ENCODE results near the gene CDH7.
A peak's percentile ranks its signal among the peaks of the same experiment; 100 is the strongest.

Gene CDH7

GRCh38 chr18:65750389-65751154 lies at the start of gene CDH7:
TSS of gene CDH7 (plus strand) at chr18:65751012. CDS start at chr18:65762843, 11,831 bp downstream.
- no peak for DNase-seq (ENCODE audit: low spot score)

- no peak for DNase-seq (ENCODE audit: low spot score)
Measured at GRCh38 chr18:65704046-65704445, 46.8 kb upstream of the CDH7 start.

GRCh38 chr18:65706646-65707045 lies 44.2 kb upstream of the CDH7 start:
- no peak for DNase-seq (ENCODE audit: low spot score)

- no peak for DNase-seq (ENCODE audit: low spot score)
Measured at GRCh38 chr18:65711493-65711892, 39.3 kb upstream of the CDH7 start.

- no peak for DNase-seq (ENCODE audit: low spot score)
Measured at GRCh38 chr18:65721619-65722018, 29.2 kb upstream of the CDH7 start.

GRCh38 chr18:65725251-65726050 lies 25.4 kb upstream of the CDH7 start:
- DNase-seq (ENCODE audit: low spot score): no peak

GRCh38 chr18:65735155-65735554 lies 15.7 kb upstream of the CDH7 start:
- no peak for DNase-seq (ENCODE audit: low spot score)

GRCh38 chr18:65737471-65737955 lies 13.3 kb upstream of the CDH7 start:
- DNase-seq (ENCODE audit: low spot score): no peak

- DNase-seq (ENCODE audit: low spot score): no peak
Measured at GRCh38 chr18:65746936-65747335, 3.9 kb upstream of the CDH7 start.

GRCh38 chr18:65748321-65748720 lies 2.5 kb upstream of the CDH7 start:
- DNase-seq (ENCODE audit: low spot score): no peak

GRCh38 chr18:65749841-65750240 lies 971 bp upstream of the CDH7 start:
- DNase-seq (ENCODE audit: low spot score): no peak

- DNase-seq (ENCODE audit: low spot score): no peak
Measured at GRCh38 chr18:65751155-65752085, 608 bp downstream of the CDH7 start.

- DNase-seq (ENCODE audit: low spot score): no peak
Measured at GRCh38 chr18:65752625-65753325, 2.0 kb downstream of the CDH7 start.

- peak; percentile 1 for DNase-seq (ENCODE audit: low spot score)
Measured at GRCh38 chr18:65753520-65753919, 2.7 kb downstream of the CDH7 start.

- no peak for DNase-seq (ENCODE audit: low spot score)
Measured at GRCh38 chr18:65754121-65754520, 3.3 kb downstream of the CDH7 start.

- no peak for DNase-seq (ENCODE audit: low spot score)
Measured at GRCh38 chr18:65755616-65756015, 4.8 kb downstream of the CDH7 start.

GRCh38 chr18:65760457-65760856 lies 9.6 kb downstream of the CDH7 start:
- no peak for DNase-seq (ENCODE audit: low spot score)

GRCh38 chr18:65761636-65762295 lies 11.0 kb downstream of the CDH7 start:
- no peak for DNase-seq (ENCODE audit: low spot score)

GRCh38 chr18:65762556-65762955 lies 11.7 kb downstream of the CDH7 start:
- DNase-seq (ENCODE audit: low spot score): no peak

GRCh38 chr18:65767406-65767805 lies 16.6 kb downstream of the CDH7 start:
- no peak for DNase-seq (ENCODE audit: low spot score)
